HEK293 (cell line): ENCODE data around the gene FLT3LG.
A peak's percentile ranks its signal among the peaks of the same experiment; 100 is the strongest.

Source experiments
- CTCF ChIP-seq: fragments of 450-650 bp; formaldehyde crosslinking; IDR thresholded peaks from 2 replicates; pipeline ENCODE4 v1.5.1; 2016; ENCODE audit warnings: missing biosample characterization, missing genetic modification characterization
- INSM2 ChIP-seq: fragments of 450-650 bp; formaldehyde crosslinking; IDR thresholded peaks from 2 replicates; pipeline ENCODE4 v1.5.1; 2016; ENCODE audit warnings: missing biosample characterization, missing genetic modification characterization
- KLF16 ChIP-seq: fragments of 450-650 bp; formaldehyde crosslinking; IDR thresholded peaks from 2 replicates; pipeline ENCODE4 v1.5.1; 2017; ENCODE audit warnings: missing biosample characterization, missing genetic modification characterization
- KLF9 ChIP-seq: fragments of 450-650 bp; formaldehyde crosslinking; IDR thresholded peaks from 2 replicates; pipeline ENCODE4 v1.5.1; 2016; ENCODE audit warnings: missing biosample characterization, missing genetic modification characterization, low read depth
- YY2 ChIP-seq: fragments of 450-650 bp; formaldehyde crosslinking; IDR thresholded peaks from 2 replicates; pipeline ENCODE4 v1.5.1; 2016; ENCODE audit warnings: missing biosample characterization, missing genetic modification characterization
- ZBTB7A ChIP-seq: fragments of 450-650 bp; formaldehyde crosslinking; IDR thresholded peaks from 2 replicates; pipeline ENCODE4 v1.5.1; 2016; ENCODE audit warnings: low read depth, missing biosample characterization, missing genetic modification characterization
- ZBTB8A ChIP-seq: fragments of 450-650 bp; formaldehyde crosslinking; IDR thresholded peaks from 2 replicates; pipeline ENCODE4 v1.5.1; 2016; ENCODE audit warnings: missing biosample characterization, missing genetic modification characterization
- ZEB2 ChIP-seq: fragments of 450-650 bp; formaldehyde crosslinking; IDR thresholded peaks from 2 replicates; pipeline ENCODE4 v1.5.1; 2016; ENCODE audit warnings: missing biosample characterization, missing genetic modification characterization
- ZNF214 ChIP-seq: fragments of 450-650 bp; formaldehyde crosslinking; IDR thresholded peaks from 2 replicates; pipeline ENCODE4 v1.5.1; 2017; ENCODE audit warnings: missing biosample characterization, mild to moderate bottlenecking, missing genetic modification characterization, borderline replicate concordance
- ZNF239 ChIP-seq: fragments of 450-650 bp; formaldehyde crosslinking; IDR thresholded peaks from 2 replicates; pipeline ENCODE4 v1.5.1; 2016; ENCODE audit warnings: missing biosample characterization, missing genetic modification characterization
- ZNF280D ChIP-seq: fragments of 450-650 bp; formaldehyde crosslinking; IDR thresholded peaks from 2 replicates; pipeline ENCODE4 v1.5.1; 2016; ENCODE audit warnings: missing biosample characterization, missing genetic modification characterization
- ZNF423 ChIP-seq: fragments of 450-650 bp; formaldehyde crosslinking; IDR thresholded peaks from 2 replicates; pipeline ENCODE4 v1.5.1; 2016; ENCODE audit warnings: missing biosample characterization, missing genetic modification characterization
- ZNF513 ChIP-seq: fragments of 450-650 bp; IDR thresholded peaks from 2 replicates; pipeline ENCODE4 v1.5.1; 2018; ENCODE audit warnings: missing biosample characterization, missing genetic modification characterization
- ZNF561 ChIP-seq: fragments of 450-650 bp; IDR thresholded peaks from 2 replicates; pipeline ENCODE4 v1.5.1; 2018; ENCODE audit warnings: missing biosample characterization, missing genetic modification characterization, borderline replicate concordance
- ZNF658 ChIP-seq: fragments of 450-650 bp; formaldehyde crosslinking; IDR thresholded peaks from 2 replicates; pipeline ENCODE4; 2016; ENCODE audit warnings: missing biosample characterization, missing genetic modification characterization
- ZNF660 ChIP-seq: fragments of 450-650 bp; IDR thresholded peaks from 2 replicates; pipeline ENCODE4 v1.5.1; 2018; ENCODE audit warnings: missing biosample characterization, mild to moderate bottlenecking, missing genetic modification characterization
- ZNF768 ChIP-seq: fragments of 450-650 bp; formaldehyde crosslinking; IDR thresholded peaks from 2 replicates; pipeline ENCODE4 v1.5.1; 2018; ENCODE audit warnings: missing biosample characterization, mild to moderate bottlenecking, missing genetic modification characterization
- ZXDB ChIP-seq: fragments of 450-650 bp; formaldehyde crosslinking; IDR thresholded peaks from 2 replicates; pipeline ENCODE4 v1.5.1; 2016; ENCODE audit warnings: missing biosample characterization, missing genetic modification characterization

FLT3LG gene

GRCh38 chr19:49487277-49488045, 13.4 kb downstream of the FLT3LG start, which contains the start of gene RPL13A (continued):
- TF ChIP-seq INSM2 (tag by site-specific recombination) (peak; percentile 48; the same call in 1 of the 2 replicates), KLF16 (peak; percentile 93), ZNF561 (tag by site-specific recombination) (peak; percentile 69; the same call in 1 of the 2 replicates), ZBTB8A (tag by site-specific recombination) (0 out of 2 replicates have a peak, but pooled peaks have one; percentile 12), ZNF280D (tag by site-specific recombination) (no peak), ZEB2 (tag by site-specific recombination) (peak; percentile 50), ZXDB (peak; percentile 100), ZNF513 (peak; percentile 33; the same call in 1 of the 2 replicates), ZNF768 (tag by site-specific recombination) (0 out of 2 replicates have a peak, but pooled peaks have one; percentile 30), YY2 (tag by site-specific recombination) (peak; percentile 85), ZNF239 (tag by site-specific recombination) (no peak), ZNF658 (tag by site-specific recombination) (no peak), ZNF660 (tag by site-specific recombination) (peak; percentile 85), ZBTB7A (tag by site-specific recombination) (peak; percentile 48; the same call in 1 of the 2 replicates), KLF9 (tag by site-specific recombination) (0 out of 2 replicates have a peak, but pooled peaks have one; percentile 21), CTCF (tag by site-specific recombination) (no peak), ZNF423 (tag by site-specific recombination) (no peak), ZNF214 (tag by site-specific recombination) (no peak)
